T47D (cell line): ENCODE measurements around the gene RNU6-7.

ENCODE experiments used
- DNase-seq, 2 experiments: peaks; one replicate each; pipeline versions ENCODE4 v3.0.0 to v3.0.0-alpha.2; 2011 to 2012; ENCODE audit warnings: low read depth in 1 of 2, low spot score in 1 of 2
- JUND ChIP-seq: IDR thresholded peaks from 2 replicates; pipeline ENCODE4 v1.6.1; 2012; ENCODE audit warnings: low read depth
- in situ Hi-C: cut with HindIII; loops from 2 replicates; pipeline ENCODE4 v1.10.0; 2016; ENCODE audit warnings: low sequenced_read_pairs, low pct_unique_long_range_greater_than_20kb

Gene RNU6-7

GRCh38 chr14:32211068-32211404 lies 9.2 kb downstream of the RNU6-7 start:
- no peak for DNase-seq
- TF ChIP-seq JUND, result no peak

GRCh38 chr14:32212833-32213232 lies 11.0 kb downstream of the RNU6-7 start:
- DNase-seq, result no peak
- no peak for TF ChIP-seq JUND
- in situ Hi-C loops, result no loop called here

More at GRCh38 chr14:32211068-32211404, 9.2 kb downstream of the RNU6-7 start:
- in situ Hi-C loops, result no loop called here

GRCh38 chr14:32217301-32217700 lies 15.5 kb downstream of the RNU6-7 start:
- in situ Hi-C loops, result no loop called here
- TF ChIP-seq JUND, result no peak
- no peak for DNase-seq

- peak in 1 of 2 experiments; percentile 41 for DNase-seq
- no peak for TF ChIP-seq JUND
- in situ Hi-C loops, result no loop called here
Measured at GRCh38 chr14:32224737-32225377, 23.0 kb downstream of the RNU6-7 start.

- in situ Hi-C loops, result no loop called here
- no peak for TF ChIP-seq JUND
- no peak for DNase-seq
Measured at GRCh38 chr14:32225378-32225920, 23.6 kb downstream of the RNU6-7 start.

- no peak for TF ChIP-seq JUND
- in situ Hi-C loops, result no loop called here
Measured at GRCh38 chr14:32226056-32226455, 24.2 kb downstream of the RNU6-7 start.

GRCh38 chr14:32230181-32230580 lies 28.3 kb downstream of the RNU6-7 start:
- in situ Hi-C loops, result no loop called here
- no peak for TF ChIP-seq JUND
- no peak for DNase-seq

More at GRCh38 chr14:32226056-32226455, 24.2 kb downstream of the RNU6-7 start:
- no peak for DNase-seq

- in situ Hi-C loops, result no loop called here
- no peak for DNase-seq
- TF ChIP-seq JUND, result no peak
Measured at GRCh38 chr14:32230695-32231280, 28.9 kb downstream of the RNU6-7 start.

GRCh38 chr14:32232481-32232880 lies 30.6 kb downstream of the RNU6-7 start:
- DNase-seq, result no peak

GRCh38 chr14:32233260-32233659 lies 31.4 kb downstream of the RNU6-7 start:
- in situ Hi-C loops, result no loop called here
- no peak for TF ChIP-seq JUND
- DNase-seq, result no peak

More at GRCh38 chr14:32232481-32232880, 30.6 kb downstream of the RNU6-7 start:
- in situ Hi-C loops, result no loop called here
- TF ChIP-seq JUND, result no peak

GRCh38 chr14:32244404-32244803 lies 42.6 kb downstream of the RNU6-7 start:
- in situ Hi-C loops, result no loop called here
- TF ChIP-seq JUND, result no peak
- DNase-seq, result peak in 1 of 2 experiments; percentile 46

- in situ Hi-C loops, result no loop called here
- DNase-seq, result no peak
- TF ChIP-seq JUND, result no peak
Measured at GRCh38 chr14:32246751-32247150, 44.9 kb downstream of the RNU6-7 start.

- in situ Hi-C loops, result no loop called here
- TF ChIP-seq JUND, result no peak
- DNase-seq, result no peak
Measured at GRCh38 chr14:32249371-32249770, 47.5 kb downstream of the RNU6-7 start.

GRCh38 chr14:32249780-32250179 lies 47.9 kb downstream of the RNU6-7 start:
- no peak for TF ChIP-seq JUND
- in situ Hi-C loops, result no loop called here
- DNase-seq, result no peak
